Activated CD8-positive, alpha-beta memory T cell treated with anti-CD3 and anti-CD28 coated beads, Interleukin-2, amount 50 U/mL, for 24 hours (primary cell): ENCODE measurements around the gene SLC2A4.

Experiments used
- DNase-seq: peaks from one replicate; pipeline ENCODE4 v3.0.0-alpha.2; 2020; ENCODE audit errors: extremely low read depth

The SLC2A4 gene

GRCh38 chr17:7306911-7307685 is 25.6 kb downstream of the SLC2A4 start, which contains the start of gene EIF5A:
Gene EIF5A, plus strand, starts transcription at chr17:7307628. Its CDS starts 2,008 bp downstream, at chr17:7309636.
- peak; percentile 100 for DNase-seq

GRCh38 chr17:7307686-7308624 is 26.4 kb downstream of the SLC2A4 start:
- DNase-seq, result no peak

GRCh38 chr17:7308625-7309433 is 27.3 kb downstream of the SLC2A4 start:
- DNase-seq, result peak; percentile 71

- DNase-seq, result no peak
Measured at GRCh38 chr17:7309628-7310027, 28.1 kb downstream of the SLC2A4 start.

- no peak for DNase-seq
Measured at GRCh38 chr17:7311110-7311705, 29.7 kb downstream of the SLC2A4 start.

GRCh38 chr17:7312432-7313087 is 31.0 kb downstream of the SLC2A4 start:
- DNase-seq, result no peak

GRCh38 chr17:7313088-7313889 is 31.8 kb downstream of the SLC2A4 start:
- DNase-seq, result no peak

- DNase-seq, result no peak
Measured at GRCh38 chr17:7313890-7314718, 32.6 kb downstream of the SLC2A4 start.

- peak; percentile 78 for DNase-seq
Measured at GRCh38 chr17:7314719-7315569, 33.4 kb downstream of the SLC2A4 start, which contains the start of gene GPS2. Gene GPS2, minus strand, starts transcription at chr17:7315360. Its CDS starts 308 bp downstream, at chr17:7315052.

- no peak for DNase-seq
Measured at GRCh38 chr17:7315570-7316235, 34.2 kb downstream of the SLC2A4 start.

GRCh38 chr17:7317161-7317803 is 35.8 kb downstream of the SLC2A4 start:
- no peak for DNase-seq

- DNase-seq, result no peak
Measured at GRCh38 chr17:7318121-7318860, 36.8 kb downstream of the SLC2A4 start.

GRCh38 chr17:7321466-7321865 is 39.9 kb downstream of the SLC2A4 start:
- no peak for DNase-seq

GRCh38 chr17:7322520-7323194 is 41.1 kb downstream of the SLC2A4 start:
- DNase-seq, result no peak

- DNase-seq, result no peak
Measured at GRCh38 chr17:7323731-7324437, 42.4 kb downstream of the SLC2A4 start.
